Omental fat pad (tissue), 4 donors: ENCODE data around the gene ACOT7. TPM values are rescaled to one million over a fixed set of nuclear protein-coding genes. Genes with fewer than 3 reads are reported as not detected.

Source experiments
- ATAC-seq: fragments of 150-250 bp; one replicate; pipeline ENCODE4 v1.9.1; 2016; ENCODE audit warnings: mild to moderate bottlenecking, moderate library complexity; ENCODE audit not compliant: low FRiP score
- DNase-seq: peaks from one replicate; pipeline ENCODE4 v3.0.0-alpha.2; 2019; ENCODE audit warnings: low spot score
- total RNA-seq, 4 donors: library from RNA; depleted of rRNA; stranded (reverse); fragments of >200 nt; gene quantifications; one replicate each; pipeline ENCODE4 v1.1.0, GENCODE V29; 2016
- TF ChIP-seq, protein P1 (sequence below), 3 donors: fragments of 450-650 bp; IDR thresholded peaks; one replicate each; pipeline ENCODE4 v1.5.1; 2016 to 2017; ENCODE audit warnings: antibody characterized with exemption in 3 of 3, mild to moderate bottlenecking in 3 of 3, moderate library complexity in 2 of 3

The ACOT7 gene
- total RNA-seq, 4 donors from 2014 or later, result 7.4 to 16.7 (median 9.2) TPM

DNA sequence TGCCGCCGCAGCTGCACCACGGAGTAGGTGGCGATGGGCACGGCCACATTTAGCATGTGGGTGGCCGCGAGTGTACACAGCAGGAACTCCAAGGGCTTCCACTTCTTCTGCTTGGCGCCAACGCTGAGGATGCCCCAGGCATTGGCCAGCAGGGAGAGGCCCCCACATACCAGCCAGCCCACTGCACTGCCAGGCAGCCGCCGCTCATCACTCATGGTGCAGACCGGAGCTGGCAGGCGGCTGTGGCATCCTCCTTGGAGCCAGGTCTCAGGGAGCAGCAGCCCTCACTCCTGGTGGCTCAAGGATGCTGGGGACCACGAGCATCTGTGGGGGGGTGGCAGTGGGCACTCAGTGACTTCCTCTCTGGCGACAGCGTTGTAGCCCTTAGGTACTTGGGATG is 138.9 kb downstream of the ACOT7 start:
- ATAC-seq (no peak), DNase-seq (no peak)
- TF ChIP-seq, protein P1, sequence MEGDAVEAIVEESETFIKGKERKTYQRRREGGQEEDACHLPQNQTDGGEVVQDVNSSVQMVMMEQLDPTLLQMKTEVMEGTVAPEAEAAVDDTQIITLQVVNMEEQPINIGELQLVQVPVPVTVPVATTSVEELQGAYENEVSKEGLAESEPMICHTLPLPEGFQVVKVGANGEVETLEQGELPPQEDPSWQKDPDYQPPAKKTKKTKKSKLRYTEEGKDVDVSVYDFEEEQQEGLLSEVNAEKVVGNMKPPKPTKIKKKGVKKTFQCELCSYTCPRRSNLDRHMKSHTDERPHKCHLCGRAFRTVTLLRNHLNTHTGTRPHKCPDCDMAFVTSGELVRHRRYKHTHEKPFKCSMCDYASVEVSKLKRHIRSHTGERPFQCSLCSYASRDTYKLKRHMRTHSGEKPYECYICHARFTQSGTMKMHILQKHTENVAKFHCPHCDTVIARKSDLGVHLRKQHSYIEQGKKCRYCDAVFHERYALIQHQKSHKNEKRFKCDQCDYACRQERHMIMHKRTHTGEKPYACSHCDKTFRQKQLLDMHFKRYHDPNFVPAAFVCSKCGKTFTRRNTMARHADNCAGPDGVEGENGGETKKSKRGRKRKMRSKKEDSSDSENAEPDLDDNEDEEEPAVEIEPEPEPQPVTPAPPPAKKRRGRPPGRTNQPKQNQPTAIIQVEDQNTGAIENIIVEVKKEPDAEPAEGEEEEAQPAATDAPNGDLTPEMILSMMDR (IDR thresholded peaks at IDR 0.05), result no peak

DNA sequence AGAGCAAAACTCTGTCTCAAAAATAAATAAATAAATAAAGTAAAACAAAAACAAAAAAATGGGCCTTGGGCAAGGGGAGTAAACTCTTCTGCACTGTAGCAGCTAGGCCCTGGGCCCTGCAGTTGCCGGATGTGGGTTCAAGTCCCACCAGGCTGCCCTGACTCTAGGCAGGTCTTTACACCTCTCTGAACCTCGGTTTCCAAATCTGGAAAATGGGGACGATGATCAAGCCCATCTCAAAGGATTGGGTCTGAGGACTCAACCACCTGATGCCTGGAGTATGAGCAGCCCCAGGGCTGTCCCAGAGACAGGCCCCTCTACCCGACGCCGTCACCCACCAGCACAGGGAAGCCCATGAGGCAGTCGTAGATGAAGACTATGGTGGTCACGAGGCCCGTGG is 140.2 kb downstream of the ACOT7 start:
- TF ChIP-seq, protein P1 (IDR thresholded peaks at IDR 0.05), result no peak
- DNase-seq (no peak), ATAC-seq (no peak)

DNA sequence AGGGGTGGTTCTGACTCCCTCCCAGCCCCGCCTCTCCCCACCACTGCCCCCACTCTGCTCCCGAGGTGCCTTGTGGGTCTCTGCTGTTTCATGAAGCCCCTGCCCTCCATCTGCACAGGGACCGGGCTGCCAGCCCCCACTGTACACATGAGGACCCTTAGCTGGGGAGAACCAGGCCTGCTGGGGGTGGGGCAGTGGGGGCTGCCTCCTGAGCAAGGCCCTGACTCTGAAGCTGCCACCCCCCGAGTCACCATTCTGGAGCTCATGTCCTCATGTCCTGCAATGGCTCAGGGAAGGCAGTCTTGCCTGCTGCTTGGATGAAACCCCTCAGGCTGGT is 141.2 kb downstream of the ACOT7 start:
- ATAC-seq, result no peak
- TF ChIP-seq, protein P1 (IDR thresholded peaks at IDR 0.05), result no peak
- DNase-seq, result no peak

DNA sequence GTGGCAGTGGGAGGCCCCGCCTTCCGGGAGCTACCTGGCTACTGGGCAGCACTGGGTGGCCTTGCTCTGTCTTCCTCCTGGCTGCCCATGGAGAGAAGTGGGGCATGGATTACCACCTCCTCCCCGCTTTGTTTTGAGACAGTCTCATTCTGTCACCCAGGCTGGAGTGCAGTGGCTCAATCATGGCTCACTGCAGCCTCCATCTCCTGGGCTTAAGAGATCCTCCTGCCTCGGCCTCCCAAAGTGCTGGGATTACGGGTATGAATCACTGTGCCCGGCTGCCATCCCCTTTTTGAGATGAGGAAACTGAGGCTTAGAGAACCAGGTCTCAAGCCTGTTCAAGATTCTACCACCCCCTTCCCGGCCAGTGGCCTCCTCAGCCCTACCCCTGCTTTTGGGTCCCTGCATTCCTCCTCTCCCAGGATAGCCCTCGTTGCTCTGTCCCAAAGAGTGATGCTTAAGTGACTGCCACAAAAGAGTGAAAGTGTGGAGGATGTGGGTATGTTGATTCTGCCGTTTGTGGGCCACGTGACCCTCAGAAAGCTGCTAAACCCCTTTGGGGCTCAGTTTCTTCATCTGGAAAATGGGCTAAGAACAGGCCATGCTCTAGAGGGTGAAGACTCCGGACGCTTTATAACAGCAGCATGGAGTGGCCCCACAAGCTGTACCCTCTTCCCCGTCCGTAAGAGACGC is 141.7 kb downstream of the ACOT7 start:
- DNase-seq, result no peak
- no peak for ATAC-seq
- TF ChIP-seq, protein P1 (IDR thresholded peaks at IDR 0.05), result no peak

DNA sequence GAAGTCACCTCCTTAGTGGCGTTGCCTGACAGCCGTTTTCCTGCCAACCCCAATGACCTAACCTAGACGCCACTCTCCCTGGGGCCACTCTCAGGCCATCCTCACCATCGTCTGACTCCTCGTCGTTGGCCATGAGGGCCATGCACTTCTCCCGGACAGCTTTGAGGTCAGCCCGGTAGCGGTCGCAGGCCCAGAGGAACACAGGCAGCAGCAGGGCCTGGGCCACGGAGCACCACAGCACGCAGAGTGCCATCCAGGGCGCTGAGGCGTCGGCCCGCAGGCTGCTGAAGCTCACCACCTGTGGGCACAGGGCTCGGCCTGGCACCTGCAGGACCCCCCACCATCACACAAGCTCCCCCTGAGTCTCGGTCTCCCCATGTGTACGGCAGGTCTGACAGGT is 142.3 kb downstream of the ACOT7 start:
- TF ChIP-seq, protein P1 (IDR thresholded peaks at IDR 0.05), result no peak
- no peak for ATAC-seq
- DNase-seq, result no peak

DNA sequence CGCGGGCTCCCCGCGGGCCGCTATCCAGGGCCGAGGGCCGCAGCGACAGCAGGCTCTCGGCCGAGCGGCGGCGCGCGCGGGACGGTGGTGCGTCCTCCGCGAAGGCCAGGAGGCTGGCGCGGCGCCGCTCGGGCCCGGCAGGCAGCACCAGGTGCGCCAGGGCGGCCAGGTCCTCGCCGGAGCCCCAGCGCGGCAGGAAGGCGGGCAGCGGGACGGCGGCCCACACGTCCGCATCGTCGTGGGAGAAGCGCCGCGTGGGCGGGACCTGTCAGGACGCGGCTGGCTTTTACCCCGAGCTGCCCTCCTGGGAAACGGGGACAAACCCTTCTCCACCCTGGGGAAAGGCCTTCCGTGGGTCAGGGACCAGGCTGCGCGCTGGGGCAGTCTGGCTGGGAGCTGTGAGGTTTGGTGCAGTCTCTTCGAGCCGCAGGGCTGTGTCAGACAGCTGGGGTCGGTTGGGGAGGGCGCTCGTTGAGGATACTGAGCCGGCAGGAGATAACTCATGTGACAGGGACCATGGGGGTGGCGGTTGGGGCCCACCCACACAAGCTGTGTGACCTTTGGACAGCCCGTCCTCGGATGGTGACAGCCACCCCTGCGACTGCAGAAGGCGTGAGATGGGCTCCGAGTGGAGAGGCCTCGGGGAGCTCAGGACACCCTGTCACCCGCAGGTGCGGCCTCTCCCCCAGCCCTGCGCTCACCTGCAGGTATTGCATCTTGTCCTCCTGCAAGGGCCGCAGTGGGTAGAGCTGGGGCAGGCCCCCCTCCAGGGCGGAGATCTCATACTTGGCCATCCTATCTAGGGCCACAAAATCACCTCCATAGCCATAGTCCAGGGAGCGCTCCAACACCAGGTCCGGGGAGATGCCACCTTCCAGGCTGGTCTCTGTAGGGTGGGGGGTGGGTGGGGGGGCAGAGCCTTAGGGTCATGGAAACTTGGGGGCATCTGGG is 143.6 kb downstream of the ACOT7 start:
- no peak for DNase-seq
- TF ChIP-seq, protein P1 (IDR thresholded peaks at IDR 0.05), result no peak
- ATAC-seq, result no peak
